ENCODE data around the gene MUC5B.

DNA sequence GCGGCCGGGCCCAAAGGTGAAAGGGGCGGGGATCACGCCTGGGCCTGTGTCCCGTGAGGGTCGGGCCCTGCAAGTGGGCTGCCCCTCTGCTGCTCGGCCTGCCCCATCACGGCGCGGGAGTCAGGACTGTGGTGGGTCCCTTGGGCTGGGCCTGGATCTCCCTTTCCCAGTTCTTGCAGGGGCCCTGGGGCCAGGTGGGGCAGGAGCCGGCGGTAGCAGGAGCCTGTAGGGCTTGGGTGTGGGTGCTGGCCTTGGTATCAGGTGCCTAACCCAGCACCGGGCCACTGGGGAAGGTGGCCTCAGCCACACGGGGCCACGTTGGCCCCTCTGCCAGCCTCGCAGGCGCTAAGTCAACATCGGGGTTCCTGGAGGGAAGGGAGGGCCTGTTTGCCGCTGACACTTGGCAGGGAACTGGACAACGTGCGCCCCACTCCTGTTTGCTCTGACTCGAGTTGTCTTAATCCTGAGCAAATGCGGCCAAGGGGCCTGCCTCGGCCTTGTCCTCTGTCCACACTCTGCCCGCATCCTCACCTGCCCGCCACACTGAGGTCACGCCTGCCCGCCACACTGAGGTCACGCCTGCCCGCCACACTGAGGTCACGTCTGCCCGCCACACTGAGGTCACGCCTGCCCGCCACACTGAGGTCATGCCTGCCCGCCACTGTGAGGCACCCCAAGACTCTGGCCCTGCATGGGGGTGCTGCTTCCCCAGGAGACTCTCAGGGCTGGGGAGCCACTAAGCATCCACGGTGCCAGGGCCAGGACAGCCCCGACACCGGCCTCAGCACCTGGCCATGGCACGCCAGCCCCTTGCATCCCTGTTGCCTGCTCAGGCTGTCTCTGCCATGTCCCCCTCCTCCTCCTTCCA lies 14.2 kb upstream of the MUC5B start:
- TF ChIP-seq, protein P1, sequence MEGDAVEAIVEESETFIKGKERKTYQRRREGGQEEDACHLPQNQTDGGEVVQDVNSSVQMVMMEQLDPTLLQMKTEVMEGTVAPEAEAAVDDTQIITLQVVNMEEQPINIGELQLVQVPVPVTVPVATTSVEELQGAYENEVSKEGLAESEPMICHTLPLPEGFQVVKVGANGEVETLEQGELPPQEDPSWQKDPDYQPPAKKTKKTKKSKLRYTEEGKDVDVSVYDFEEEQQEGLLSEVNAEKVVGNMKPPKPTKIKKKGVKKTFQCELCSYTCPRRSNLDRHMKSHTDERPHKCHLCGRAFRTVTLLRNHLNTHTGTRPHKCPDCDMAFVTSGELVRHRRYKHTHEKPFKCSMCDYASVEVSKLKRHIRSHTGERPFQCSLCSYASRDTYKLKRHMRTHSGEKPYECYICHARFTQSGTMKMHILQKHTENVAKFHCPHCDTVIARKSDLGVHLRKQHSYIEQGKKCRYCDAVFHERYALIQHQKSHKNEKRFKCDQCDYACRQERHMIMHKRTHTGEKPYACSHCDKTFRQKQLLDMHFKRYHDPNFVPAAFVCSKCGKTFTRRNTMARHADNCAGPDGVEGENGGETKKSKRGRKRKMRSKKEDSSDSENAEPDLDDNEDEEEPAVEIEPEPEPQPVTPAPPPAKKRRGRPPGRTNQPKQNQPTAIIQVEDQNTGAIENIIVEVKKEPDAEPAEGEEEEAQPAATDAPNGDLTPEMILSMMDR (IDR thresholded peaks at IDR 0.05): no peak
- TF ChIP-seq POLR2A (IDR thresholded peaks at IDR 0.05): no peak
- no peak for TF ChIP-seq POLR2AphosphoS5 (IDR thresholded peaks at IDR 0.05)
